HEK293 (cell line): ENCODE data around the gene EXOC3L2.

Experiments
- BCL11B ChIP-seq: fragments of 450-650 bp; formaldehyde crosslinking; IDR thresholded peaks from 2 replicates; pipeline ENCODE4 v1.5.1; 2016; ENCODE audit warnings: low read depth, missing biosample characterization, missing genetic modification characterization
- HOXD13 ChIP-seq: sonication (generic); formaldehyde crosslinking; IDR thresholded peaks from 2 replicates; pipeline ENCODE4 v1.8.0; 2022; ENCODE audit warnings: missing genetic modification reagents, borderline replicate concordance
- KLF16 ChIP-seq: fragments of 450-650 bp; formaldehyde crosslinking; IDR thresholded peaks from 2 replicates; pipeline ENCODE4 v1.5.1; 2017; ENCODE audit warnings: missing biosample characterization, missing genetic modification characterization
- KLF7 ChIP-seq: fragments of 450-650 bp; formaldehyde crosslinking; IDR thresholded peaks from 2 replicates; pipeline ENCODE4 v1.5.1; 2016; ENCODE audit warnings: missing biosample characterization, missing genetic modification characterization, borderline replicate concordance
- KLF9 ChIP-seq: fragments of 450-650 bp; formaldehyde crosslinking; IDR thresholded peaks from 2 replicates; pipeline ENCODE4 v1.5.1; 2016; ENCODE audit warnings: missing biosample characterization, missing genetic modification characterization, low read depth
- OSR2 ChIP-seq: fragments of 450-650 bp; formaldehyde crosslinking; IDR thresholded peaks from 2 replicates; pipeline ENCODE4 v1.5.1; 2016; ENCODE audit warnings: missing biosample characterization, missing genetic modification characterization
- PBX3 ChIP-seq: sonication (generic); formaldehyde crosslinking; IDR thresholded peaks from 2 replicates; pipeline ENCODE4 v1.8.1; 2022; ENCODE audit warnings: mild to moderate bottlenecking, moderate library complexity, missing genetic modification reagents
- SP7 ChIP-seq: fragments of 450-650 bp; formaldehyde crosslinking; IDR thresholded peaks from 2 replicates; pipeline ENCODE4 v1.5.1; 2016; ENCODE audit warnings: missing biosample characterization, missing genetic modification characterization
- ZBTB26 ChIP-seq: fragments of 450-650 bp; formaldehyde crosslinking; optimal IDR thresholded peaks from 2 replicates; pipeline ENCODE3; 2016; ENCODE audit warnings: missing biosample characterization, mild to moderate bottlenecking, missing genetic modification characterization
- ZBTB48 ChIP-seq: fragments of 450-650 bp; formaldehyde crosslinking; IDR thresholded peaks from 2 replicates; pipeline ENCODE4 v1.5.1; 2016; ENCODE audit warnings: missing biosample characterization, missing genetic modification characterization
- ZBTB7A ChIP-seq: fragments of 450-650 bp; formaldehyde crosslinking; IDR thresholded peaks from 2 replicates; pipeline ENCODE4 v1.5.1; 2016; ENCODE audit warnings: low read depth, missing biosample characterization, missing genetic modification characterization
- ZFP3 ChIP-seq: fragments of 450-650 bp; formaldehyde crosslinking; IDR thresholded peaks from 2 replicates; pipeline ENCODE4 v1.5.1; 2016; ENCODE audit warnings: low read depth, missing biosample characterization, missing genetic modification characterization
- ZFP37 ChIP-seq: fragments of 450-650 bp; formaldehyde crosslinking; IDR thresholded peaks from 2 replicates; pipeline ENCODE4 v1.5.1; 2016; ENCODE audit warnings: missing biosample characterization, missing genetic modification characterization
- ZNF121 ChIP-seq: fragments of 450-650 bp; formaldehyde crosslinking; IDR thresholded peaks from 2 replicates; pipeline ENCODE4 v1.5.1; 2016; ENCODE audit warnings: missing biosample characterization, missing genetic modification characterization
- ZNF133 ChIP-seq: fragments of 450-650 bp; formaldehyde crosslinking; IDR thresholded peaks from 2 replicates; pipeline ENCODE4 v1.5.1; 2016; ENCODE audit warnings: missing biosample characterization, missing genetic modification characterization
- ZNF140 ChIP-seq: fragments of 450-650 bp; formaldehyde crosslinking; IDR thresholded peaks from 2 replicates; pipeline ENCODE4 v1.5.1; 2016; ENCODE audit warnings: missing biosample characterization, missing genetic modification characterization
- ZNF16 ChIP-seq: fragments of 450-650 bp; formaldehyde crosslinking; IDR thresholded peaks from 2 replicates; pipeline ENCODE4 v1.5.1; 2016; ENCODE audit warnings: low read depth, missing biosample characterization, missing genetic modification characterization
- ZNF335 ChIP-seq: fragments of 450-650 bp; formaldehyde crosslinking; conservative IDR thresholded peaks from 2 replicates; pipeline ENCODE4 v1.5.1; 2016; ENCODE audit warnings: missing biosample characterization, missing genetic modification characterization
- ZNF341 ChIP-seq: fragments of 450-650 bp; formaldehyde crosslinking; IDR thresholded peaks from 2 replicates; pipeline ENCODE4; 2016; ENCODE audit warnings: low read depth, missing biosample characterization, missing genetic modification characterization
- ZNF514 ChIP-seq: fragments of 450-650 bp; formaldehyde crosslinking; IDR thresholded peaks from 2 replicates; pipeline ENCODE4 v1.5.1; 2016; ENCODE audit warnings: missing biosample characterization, missing genetic modification characterization
- ZNF555 ChIP-seq: fragments of 450-650 bp; formaldehyde crosslinking; conservative IDR thresholded peaks from 2 replicates; pipeline ENCODE4 v1.5.1; 2017; ENCODE audit warnings: missing biosample characterization, mild to moderate bottlenecking, missing genetic modification characterization, inconsistent platforms
- ZNF580 ChIP-seq: fragments of 450-650 bp; formaldehyde crosslinking; IDR thresholded peaks from 2 replicates; pipeline ENCODE4 v1.5.1; 2016; ENCODE audit warnings: missing biosample characterization, missing genetic modification characterization
- ZNF596 ChIP-seq: fragments of 450-650 bp; IDR thresholded peaks from 2 replicates; pipeline ENCODE4 v1.5.0; 2018; ENCODE audit warnings: missing biosample characterization, mild to moderate bottlenecking, missing genetic modification characterization, moderate library complexity
- ZNF600 ChIP-seq: fragments of 450-650 bp; formaldehyde crosslinking; IDR thresholded peaks from 2 replicates; pipeline ENCODE4 v1.5.1; 2016; ENCODE audit warnings: missing biosample characterization, missing genetic modification characterization
- ZNF610 ChIP-seq: fragments of 450-650 bp; formaldehyde crosslinking; IDR thresholded peaks from 2 replicates; pipeline ENCODE4 v1.5.1; 2016; ENCODE audit warnings: missing biosample characterization, missing genetic modification characterization, borderline replicate concordance
- ZNF621 ChIP-seq: fragments of 450-650 bp; formaldehyde crosslinking; IDR thresholded peaks from 2 replicates; pipeline ENCODE4 v1.5.1; 2017; ENCODE audit warnings: missing biosample characterization, missing genetic modification characterization
- ZNF623 ChIP-seq: fragments of 450-650 bp; formaldehyde crosslinking; IDR thresholded peaks from 2 replicates; pipeline ENCODE4 v1.5.1; 2016; ENCODE audit warnings: missing biosample characterization, missing genetic modification characterization
- ZNF626 ChIP-seq: fragments of 450-650 bp; sonication (Bioruptor Pico); formaldehyde crosslinking; IDR thresholded peaks from 2 replicates; pipeline ENCODE4 v1.5.1; 2018; ENCODE audit warnings: missing biosample characterization, missing genetic modification characterization, inconsistent platforms
- ZNF707 ChIP-seq: fragments of 450-650 bp; formaldehyde crosslinking; IDR thresholded peaks from 2 replicates; pipeline ENCODE4 v1.5.1; 2016; ENCODE audit warnings: missing biosample characterization, missing genetic modification characterization
- ZXDB ChIP-seq: fragments of 450-650 bp; formaldehyde crosslinking; IDR thresholded peaks from 2 replicates; pipeline ENCODE4 v1.5.1; 2016; ENCODE audit warnings: missing biosample characterization, missing genetic modification characterization
- TF ChIP-seq, protein P1 (sequence below): fragments of 450-650 bp; formaldehyde crosslinking; IDR thresholded peaks from 2 replicates; pipeline ENCODE4 v1.5.1; 2016; ENCODE audit warnings: missing biosample characterization, missing genetic modification characterization
- TF ChIP-seq, protein P2 (sequence below): fragments of 450-650 bp; formaldehyde crosslinking; IDR thresholded peaks from 2 replicates; pipeline ENCODE4 v1.5.1; 2016; ENCODE audit warnings: missing biosample characterization, missing genetic modification characterization
- TF ChIP-seq, protein P3 (sequence below): fragments of 450-650 bp; formaldehyde crosslinking; IDR thresholded peaks from 2 replicates; pipeline ENCODE4 v1.5.1; 2016; ENCODE audit warnings: missing biosample characterization, missing genetic modification characterization

The EXOC3L2 gene

DNA sequence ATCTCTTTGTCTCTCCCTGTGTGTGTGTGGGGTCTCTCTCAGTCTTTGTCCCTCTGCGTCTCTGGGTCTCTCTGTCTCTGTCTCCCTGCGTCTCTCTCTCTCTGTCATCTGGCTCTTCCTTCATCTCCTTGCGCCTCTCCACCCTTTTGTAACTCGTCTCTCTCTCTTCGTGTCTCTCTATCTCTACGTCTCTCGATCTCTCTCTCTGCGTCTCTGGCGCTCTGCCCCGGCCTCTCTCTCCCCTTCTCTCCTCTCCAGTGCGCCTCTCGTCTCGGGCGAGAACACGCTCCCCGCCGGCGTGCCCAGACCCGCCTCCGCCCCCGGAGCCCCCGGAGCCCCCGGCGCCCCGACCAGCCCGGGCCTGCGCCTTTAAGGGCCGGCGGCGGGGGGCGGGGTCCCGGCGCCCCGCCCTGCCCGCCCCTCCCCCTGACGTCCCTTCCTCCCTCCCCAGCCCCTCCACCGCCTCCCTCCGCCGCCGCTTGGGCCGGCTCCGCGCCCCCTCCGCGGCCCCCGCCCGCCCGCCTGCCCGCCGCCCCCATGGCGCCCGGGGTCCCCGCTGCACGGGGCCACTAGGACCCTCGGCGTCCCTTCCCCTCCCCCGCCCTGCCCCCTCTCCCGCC is 5.7 kb upstream of the EXOC3L2 start, which contains the start of gene MARK4 (continued):
- TF ChIP-seq ZNF133 (tag by site-specific recombination) (no peak), ZNF121 (tag by site-specific recombination) (no peak), ZFP37 (tag by site-specific recombination) (0 out of 2 replicates have a peak, but pooled peaks have one; percentile 37), ZNF140 (tag by site-specific recombination) (no peak), ZNF626 (no peak), ZBTB48 (tag by site-specific recombination) (peak; percentile 52; the same call in 1 of the 2 replicates), BCL11B (tag by site-specific recombination) (peak; percentile 50; the same call in 1 of the 2 replicates), ZXDB (peak; percentile 67), ZBTB26 (tag by site-specific recombination) (peak; percentile 38), ZNF707 (tag by site-specific recombination) (no peak), ZNF16 (tag by site-specific recombination) (no peak), ZNF621 (no peak), ZNF555 (tag by site-specific recombination) (no peak), ZNF335 (tag by site-specific recombination) (peak; percentile 80), KLF7 (tag by site-specific recombination) (peak; percentile 26; the same call in 1 of the 2 replicates), ZBTB7A (tag by site-specific recombination) (peak; percentile 88), ZNF596 (tag by site-specific recombination) (no peak), KLF16 (tag by site-specific recombination) (0 out of 2 replicates have a peak, but pooled peaks have one; percentile 64), ZNF600 (tag by site-specific recombination) (no peak), ZNF610 (tag by site-specific recombination) (peak; percentile 21; the same call in 1 of the 2 replicates), ZNF623 (tag by site-specific recombination) (no peak), ZFP3 (tag by site-specific recombination) (no peak), OSR2 (tag by site-specific recombination) (no peak), ZNF341 (peak; percentile 89), PBX3 (CRISPR knock-in tag) (no peak), HOXD13 (CRISPR knock-in tag) (no peak), ZNF580 (tag by site-specific recombination) (peak; percentile 63), ZNF514 (tag by site-specific recombination) (no peak), KLF9 (tag by site-specific recombination) (peak; percentile 37; the same call in 1 of the 2 replicates), SP7 (tag by site-specific recombination) (peak; percentile 47)
- TF ChIP-seq, protein P1, sequence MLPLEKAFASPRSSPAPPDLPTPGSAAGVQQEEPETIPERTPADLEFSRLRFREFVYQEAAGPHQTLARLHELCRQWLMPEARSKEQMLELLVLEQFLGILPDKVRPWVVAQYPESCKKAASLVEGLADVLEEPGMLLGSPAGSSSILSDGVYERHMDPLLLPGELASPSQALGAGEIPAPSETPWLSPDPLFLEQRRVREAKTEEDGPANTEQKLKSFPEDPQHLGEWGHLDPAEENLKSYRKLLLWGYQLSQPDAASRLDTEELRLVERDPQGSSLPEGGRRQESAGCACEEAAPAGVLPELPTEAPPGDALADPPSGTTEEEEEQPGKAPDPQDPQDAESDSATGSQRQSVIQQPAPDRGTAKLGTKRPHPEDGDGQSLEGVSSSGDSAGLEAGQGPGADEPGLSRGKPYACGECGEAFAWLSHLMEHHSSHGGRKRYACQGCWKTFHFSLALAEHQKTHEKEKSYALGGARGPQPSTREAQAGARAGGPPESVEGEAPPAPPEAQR (tag by site-specific recombination), result 0 out of 2 replicates have a peak, but pooled peaks have one; percentile 31
- TF ChIP-seq, protein P2, sequence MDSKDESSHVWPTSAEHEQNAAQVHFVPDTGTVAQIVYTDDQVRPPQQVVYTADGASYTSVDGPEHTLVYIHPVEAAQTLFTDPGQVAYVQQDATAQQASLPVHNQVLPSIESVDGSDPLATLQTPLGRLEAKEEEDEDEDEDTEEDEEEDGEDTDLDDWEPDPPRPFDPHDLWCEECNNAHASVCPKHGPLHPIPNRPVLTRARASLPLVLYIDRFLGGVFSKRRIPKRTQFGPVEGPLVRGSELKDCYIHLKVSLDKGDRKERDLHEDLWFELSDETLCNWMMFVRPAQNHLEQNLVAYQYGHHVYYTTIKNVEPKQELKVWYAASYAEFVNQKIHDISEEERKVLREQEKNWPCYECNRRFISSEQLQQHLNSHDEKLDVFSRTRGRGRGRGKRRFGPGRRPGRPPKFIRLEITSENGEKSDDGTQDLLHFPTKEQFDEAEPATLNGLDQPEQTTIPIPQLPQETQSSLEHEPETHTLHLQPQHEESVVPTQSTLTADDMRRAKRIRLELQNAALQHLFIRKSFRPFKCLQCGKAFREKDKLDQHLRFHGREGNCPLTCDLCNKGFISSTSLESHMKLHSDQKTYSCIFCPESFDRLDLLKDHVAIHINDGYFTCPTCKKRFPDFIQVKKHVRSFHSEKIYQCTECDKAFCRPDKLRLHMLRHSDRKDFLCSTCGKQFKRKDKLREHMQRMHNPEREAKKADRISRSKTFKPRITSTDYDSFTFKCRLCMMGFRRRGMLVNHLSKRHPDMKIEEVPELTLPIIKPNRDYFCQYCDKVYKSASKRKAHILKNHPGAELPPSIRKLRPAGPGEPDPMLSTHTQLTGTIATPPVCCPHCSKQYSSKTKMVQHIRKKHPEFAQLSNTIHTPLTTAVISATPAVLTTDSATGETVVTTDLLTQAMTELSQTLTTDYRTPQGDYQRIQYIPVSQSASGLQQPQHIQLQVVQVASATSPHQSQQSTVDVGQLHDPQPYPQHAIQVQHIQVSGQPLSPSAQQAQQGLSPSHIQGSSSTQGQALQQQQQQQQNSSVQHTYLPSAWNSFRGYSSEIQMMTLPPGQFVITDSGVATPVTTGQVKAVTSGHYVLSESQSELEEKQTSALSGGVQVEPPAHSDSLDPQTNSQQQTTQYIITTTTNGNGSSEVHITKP, result peak; percentile 49
- TF ChIP-seq, protein P3, sequence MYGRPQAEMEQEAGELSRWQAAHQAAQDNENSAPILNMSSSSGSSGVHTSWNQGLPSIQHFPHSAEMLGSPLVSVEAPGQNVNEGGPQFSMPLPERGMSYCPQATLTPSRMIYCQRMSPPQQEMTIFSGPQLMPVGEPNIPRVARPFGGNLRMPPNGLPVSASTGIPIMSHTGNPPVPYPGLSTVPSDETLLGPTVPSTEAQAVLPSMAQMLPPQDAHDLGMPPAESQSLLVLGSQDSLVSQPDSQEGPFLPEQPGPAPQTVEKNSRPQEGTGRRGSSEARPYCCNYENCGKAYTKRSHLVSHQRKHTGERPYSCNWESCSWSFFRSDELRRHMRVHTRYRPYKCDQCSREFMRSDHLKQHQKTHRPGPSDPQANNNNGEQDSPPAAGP, result peak; percentile 38; the same call in 1 of the 2 replicates
